IMR-90 (cell line): Measurements from ENCODE around the gene PIAS4. TPM values are rescaled to one million over a fixed set of nuclear protein-coding genes. Genes with fewer than 3 reads are reported as not detected.

ENCODE experiments used
- ATAC-seq: fragments of 200-7000 bp; cut with Tn5 transposase; 2 replicates; pipeline ENCODE4 v1.9.1; 2020; ENCODE audit warnings: low read depth, mild to moderate bottlenecking, moderate library complexity
- BruUV-seq: library from RNA; stranded (reverse); fragments of 400-500 nt; replicated peaks from 2 replicates; lab custom pipeline; 2021; lab: Mats Ljungman, UMichigan
- CTCF ChIA-PET: fragments of 300-600 bp; formaldehyde crosslinking; extraction: SDS; loops from one replicate; lab custom pipeline; 2021; ENCODE audit warnings: antibody characterized with exemption; lab: Yijun Ruan, JAX
- POLR2A ChIA-PET: fragments of 300-600 bp; sonication (Branson Sonifier 250); formaldehyde crosslinking; loops from one replicate; lab custom pipeline; 2022; ENCODE audit warnings: antibody characterized with exemption; ENCODE audit not compliant: unreplicated experiment; lab: Charles Lee
- DNase-seq: peaks from one replicate; pipeline ENCODE4 v3.0.0; 2013
- H2AFZ ChIP-seq: replicated peaks from 2 replicates; pipeline ENCODE3; 2013; ENCODE audit warnings: low read length, mild to moderate bottlenecking; ENCODE audit not compliant: poor library complexity
- H2AK5ac ChIP-seq: 2 replicates; pipeline ENCODE4 v1.6.1; 2013; ENCODE audit warnings: low read depth, low read length, inconsistent platforms
- H2AK9ac ChIP-seq: replicated peaks from 2 replicates; pipeline ENCODE3; 2013; ENCODE audit warnings: mild to moderate bottlenecking, low read depth, low read length, moderate library complexity; ENCODE audit not compliant: poor library complexity
- H2BK120ac ChIP-seq: 2 replicates; pipeline ENCODE4 v1.6.1; 2013; ENCODE audit warnings: low read depth, low read length, inconsistent platforms
- H2BK15ac ChIP-seq: 3 replicates; pipeline ENCODE4 v1.6.1; 2013; ENCODE audit warnings: low read depth, low read length, inconsistent platforms
- H2BK20ac ChIP-seq: 2 replicates; pipeline ENCODE4 v1.6.1; 2013; ENCODE audit warnings: low read depth, mild to moderate bottlenecking, inconsistent platforms, low read length, moderate library complexity
- H2BK5ac ChIP-seq: 2 replicates; pipeline ENCODE4 v1.6.1; 2013; ENCODE audit warnings: mild to moderate bottlenecking, low read depth, low read length, inconsistent platforms; ENCODE audit not compliant: poor library complexity, severe bottlenecking
- H3K14ac ChIP-seq: replicated peaks from 2 replicates; pipeline ENCODE4 v1.6.1; 2013; ENCODE audit warnings: low read depth, low read length, inconsistent platforms
- H3K18ac ChIP-seq: 2 replicates; pipeline ENCODE4 v1.6.1; 2013; ENCODE audit warnings: low read depth, low read length, control low read depth
- H3K23ac ChIP-seq: 2 replicates; pipeline ENCODE4 v1.6.1; 2013; ENCODE audit warnings: low read depth, low read length, inconsistent platforms
- H3K27ac ChIP-seq: 2 replicates; pipeline ENCODE4 v1.5.1; 2013; ENCODE audit warnings: mild to moderate bottlenecking, control low read depth, low read length; ENCODE audit not compliant: insufficient read depth
- H3K27me3 ChIP-seq: 2 replicates; pipeline ENCODE4 v1.6.1; 2013; ENCODE audit warnings: low read length; ENCODE audit not compliant: control insufficient read depth, insufficient read depth
- H3K36me3 ChIP-seq: 2 replicates; pipeline ENCODE4 v1.6.1; 2013; ENCODE audit warnings: low read length, mixed read lengths; ENCODE audit not compliant: control insufficient read depth, insufficient read depth
- H3K4ac ChIP-seq: 2 replicates; pipeline ENCODE4 v1.6.1; 2013; ENCODE audit warnings: low read depth, low read length, inconsistent platforms
- H3K4me1 ChIP-seq: 2 replicates; pipeline ENCODE4 v1.6.1; 2013; ENCODE audit warnings: low read length, mixed read lengths; ENCODE audit not compliant: control insufficient read depth, insufficient read depth
- H3K4me2 ChIP-seq: 2 replicates; pipeline ENCODE4 v1.6.1; 2013; ENCODE audit warnings: low read depth, mild to moderate bottlenecking, control low read depth, low read length, moderate library complexity
- H3K4me3 ChIP-seq: 2 replicates; pipeline ENCODE4 v1.5.1; 2013; ENCODE audit warnings: low read depth, mild to moderate bottlenecking, control low read depth, low read length, moderate library complexity; ENCODE audit not compliant: insufficient read depth
- H3K56ac ChIP-seq: 2 replicates; pipeline ENCODE4 v1.6.1; 2013; ENCODE audit warnings: low read length, inconsistent platforms; ENCODE audit not compliant: insufficient read depth; ENCODE audit errors: extremely low read depth
- H3K79me1 ChIP-seq, 2 experiments: 2 replicates each; pipeline ENCODE4 v1.6.1; 2013; ENCODE audit warnings: low read length in 2 of 2, inconsistent platforms in 1 of 2, low read depth in 1 of 2
- H3K9ac ChIP-seq: 2 replicates; pipeline ENCODE4 v1.6.1; 2013; ENCODE audit warnings: low read depth, low read length, control low read depth
- H3K9me1 ChIP-seq: 2 replicates; pipeline ENCODE4 v1.6.1; 2013; ENCODE audit warnings: low read length, inconsistent platforms; ENCODE audit not compliant: insufficient read depth
- H3K9me3 ChIP-seq: 2 replicates; pipeline ENCODE4 v1.6.1; 2013; ENCODE audit warnings: low read length; ENCODE audit not compliant: control insufficient read depth, insufficient read depth
- H4K20me1 ChIP-seq: 2 replicates; pipeline ENCODE4 v1.6.1; 2013; ENCODE audit warnings: low read length, inconsistent platforms; ENCODE audit not compliant: insufficient read depth
- H4K5ac ChIP-seq: 2 replicates; pipeline ENCODE4 v1.6.1; 2013; ENCODE audit warnings: mild to moderate bottlenecking, low read depth, low read length, control low read depth
- H4K8ac ChIP-seq, 2 experiments: 2 replicates each; pipeline ENCODE4 v1.6.1; 2013; ENCODE audit warnings: low read depth in 2 of 2, low read length in 2 of 2, control low read depth in 1 of 2, inconsistent platforms in 1 of 2
- H4K91ac ChIP-seq: 2 replicates; pipeline ENCODE4 v1.6.1; 2013; ENCODE audit warnings: low read depth, low read length, inconsistent platforms; ENCODE audit not compliant: insufficient read depth
- CEBPB ChIP-seq: IDR thresholded peaks from 2 replicates; pipeline ENCODE4 v1.6.1; 2012; ENCODE audit warnings: low read depth, low read length, improper control_type of control experiment
- CHD1 ChIP-seq: IDR thresholded peaks from 2 replicates; pipeline ENCODE4 v1.6.1; 2012; ENCODE audit warnings: low read depth, low read length, improper control_type of control experiment
- FOS ChIP-seq: fragments of 150-350 bp; IDR thresholded peaks from 2 replicates; pipeline ENCODE4 v1.6.1; 2016; ENCODE audit warnings: low read depth, low read length
- MAFK ChIP-seq: IDR thresholded peaks from 2 replicates; pipeline ENCODE4 v1.6.1; 2012; ENCODE audit warnings: low read depth, low read length, improper control_type of control experiment
- MXI1 ChIP-seq: IDR thresholded peaks from 2 replicates; pipeline ENCODE4 v1.6.1; 2012; ENCODE audit warnings: low read depth, mild to moderate bottlenecking, low read length, moderate library complexity, borderline replicate concordance
- RAD21 ChIP-seq: IDR thresholded peaks from 2 replicates; pipeline ENCODE4 v1.6.1; 2012; ENCODE audit warnings: low read length, improper control_type of control experiment
- RCOR1 ChIP-seq: IDR thresholded peaks from 2 replicates; pipeline ENCODE4 v1.6.1; 2012; ENCODE audit warnings: mild to moderate bottlenecking, low read length, improper control_type of control experiment; ENCODE audit not compliant: insufficient replicate concordance
- SMC3 ChIP-seq: fragments of 150-350 bp; IDR thresholded peaks from 2 replicates; pipeline ENCODE4 v1.6.1; 2016; ENCODE audit warnings: low read depth, mild to moderate bottlenecking, antibody characterized with exemption, low read length, moderate library complexity
- USF2 ChIP-seq: fragments of 150-350 bp; IDR thresholded peaks from 2 replicates; pipeline ENCODE4 v1.6.1; 2017; ENCODE audit warnings: mild to moderate bottlenecking, antibody characterized with exemption, low read length, low read depth
- WGBS, 2 experiments: methylation state at CpG; one replicate each; pipeline versions ENCODE4 v1.1.5 to v1.1.7; 2013; ENCODE audit warnings: missing lambda C conversion rate in 2 of 2; ENCODE audit not compliant: insufficient read length in 1 of 2; ENCODE audit errors: extremely low coverage in 2 of 2; 5-methylcytosine and 5-hydroxymethylcytosine counted together
- dilution Hi-C: fragments of 300-500 bp; cut with HindIII; formaldehyde crosslinking; loops from one replicate; pipeline ENCODE4 v1.14.3; 2018; ENCODE audit warnings: low sequenced_read_pairs; ENCODE audit not compliant: unreplicated experiment
- in situ Hi-C: fragments of 300-500 bp; cut with MboI; formaldehyde crosslinking; loops from 3 replicates; pipeline ENCODE4 v1.14.3; 2019; ENCODE audit warnings: low sequenced_read_pairs, inconsistent platforms, mixed read lengths
- intact Hi-C: fragments of 100-400 bp; cut with micrococcal nuclease; formaldehyde crosslinking; loops from 2 replicates; pipeline ENCODE4 v1.10.0; 2022
- polyA plus RNA-seq, 3 experiments: library from polyadenylated mRNA; depleted of rRNA; stranded (reverse); fragments of >200 nt; gene quantifications; 2 replicates each; pipeline ENCODE4 v1.2.3, GENCODE V29; 2012; ENCODE audit warnings: low replicate concordance in 1 of 3
- total RNA-seq: library from RNA; depleted of rRNA; stranded (reverse); fragments of >200 nt; gene quantifications from 2 replicates; pipeline ENCODE4 v1.2.3, GENCODE V29; 2012

PIAS4 gene
- total and polyA plus RNA-seq, 2 of the 4 experiments (the other 2 are of a cell fraction) = 12.1 to 13.6 TPM

- H3K18ac ChIP-seq = no peak overlapping the region
- H3K56ac ChIP-seq = no peak overlapping the region
- H2BK5ac ChIP-seq = no peak overlapping the region
- no peak overlapping the region for H3K4me2 ChIP-seq
- TF ChIP-seq RCOR1 (no peak), RAD21 (no peak), CHD1 (no peak), MXI1 (no peak), SMC3 (no peak), CEBPB (no peak), USF2 (no peak), MAFK (no peak), FOS (no peak)
- ATAC-seq = no peak
- no peak overlapping the region for H2BK15ac ChIP-seq
- in situ Hi-C loops = no loop called here
- no peaks in the 10 kb centered on the region for H3K9me3 ChIP-seq
- CTCF ChIA-PET = no interaction called here
- 0 out of 2 replicates have a peak, but pooled peaks cover 4% of the 10 kb centered on the region for H3K9me1 ChIP-seq
- H3K36me3 ChIP-seq = peaks cover 59% of the 10 kb centered on the region
- H2AK9ac ChIP-seq = no peak overlapping the region
- POLR2A ChIA-PET = no interaction called here
- H3K79me1 ChIP-seq = peaks cover 1 to 11% of the 10 kb centered on the region in 2 experiments; a peak in 3 of 4 replicates
- H2AFZ ChIP-seq = no peak overlapping the region
- H2BK120ac ChIP-seq = no peak overlapping the region
- no peak overlapping the region for H3K14ac ChIP-seq
- BruUV-seq = no TSS peak
- dilution Hi-C loops = no loop called here
- intact Hi-C loops = no loop called here
- peaks cover 14% of the 10 kb centered on the region for H4K20me1 ChIP-seq
- H3K23ac ChIP-seq = no peak overlapping the region
- no peak overlapping the region for H3K9ac ChIP-seq
- WGBS, 2 experiments = 100% methylated on average over 3 of the region's 6 CpGs; no CpG with 5 or more reads in 1 of the 2 experiments
- no peak overlapping the region for H2BK20ac ChIP-seq
- H4K8ac ChIP-seq = no peak overlapping the region
- no peak for DNase-seq
- no peaks in the 10 kb centered on the region for H3K4me1 ChIP-seq
- no peak overlapping the region for H3K4ac ChIP-seq
- no peak overlapping the region for H4K5ac ChIP-seq
- H3K27me3 ChIP-seq = no peaks in the 10 kb centered on the region
- H4K91ac ChIP-seq = no peak overlapping the region
- H2AK5ac ChIP-seq = no peak overlapping the region
- H3K27ac ChIP-seq = no peak overlapping the region
- no peak overlapping the region for H3K4me3 ChIP-seq
These were observed 23.0 kb downstream of the PIAS4 start for GRCh38 chr19:4030552-4030951.
